Body of pancreas (tissue), 4 donors: ENCODE data around the gene TEX2.

Experiments
- CTCF ChIP-seq, 7 experiments: fragments of 450-650 bp in 4 of 7; fragments of 200-600 bp in 3 of 7; sonication (generic) in 3 of 7; IDR thresholded peaks; one replicate each; pipeline ENCODE4 v1.5.1; 2016 to 2019; ENCODE audit warnings: antibody characterized with exemption in 7 of 7
- POLR2A ChIP-seq, 3 donors: fragments of 450-650 bp; IDR thresholded peaks; one replicate each; pipeline ENCODE4 v1.6.1; 2016; ENCODE audit warnings: antibody characterized with exemption in 3 of 3, mild to moderate bottlenecking in 2 of 3

GRCh38 chr17:64213995-64214811 is 48.9 kb downstream of the TEX2 start:
- TF ChIP-seq CTCF (IDR thresholded peaks at IDR 0.05) (no peak), POLR2A (IDR thresholded peaks at IDR 0.05) (no peak)
